NT2/D1 (cell line): ENCODE data around the gene GFRA4.

Experiments used
- DNase-seq: peaks from one replicate; pipeline ENCODE4 v3.0.0-alpha.2; 2011; ENCODE audit warnings: low read depth, low spot score
- H3K27me3 ChIP-seq: 2 replicates; pipeline ENCODE4 v1.6.0; 2011; ENCODE audit warnings: mild to moderate bottlenecking; ENCODE audit not compliant: insufficient read length, insufficient read depth
- H3K36me3 ChIP-seq: 2 replicates; pipeline ENCODE4 v1.6.1; 2011; ENCODE audit warnings: mild to moderate bottlenecking, low read length, mixed read lengths; ENCODE audit not compliant: insufficient read depth, insufficient read length
- H3K4me1 ChIP-seq: 2 replicates; pipeline ENCODE4 v1.5.1; 2011; ENCODE audit not compliant: insufficient read depth, insufficient read length
- H3K4me3 ChIP-seq: 2 replicates; pipeline ENCODE4 v1.5.1; 2011; ENCODE audit warnings: low read depth; ENCODE audit not compliant: insufficient read length
- H3K9ac ChIP-seq: 2 replicates; pipeline ENCODE4 v1.6.0; 2011; ENCODE audit warnings: low read depth; ENCODE audit not compliant: insufficient read length
- H3K9me3 ChIP-seq: 2 replicates; pipeline ENCODE4 v1.5.1; 2011; ENCODE audit warnings: mild to moderate bottlenecking, low read length; ENCODE audit not compliant: insufficient read depth
- SUZ12 ChIP-seq: IDR thresholded peaks from 2 replicates; pipeline ENCODE4 v1.6.1; 2011; ENCODE audit not compliant: insufficient read length, insufficient read depth; ENCODE audit errors: extremely low read depth
- YY1 ChIP-seq: IDR thresholded peaks from 2 replicates; pipeline ENCODE4 v1.6.1; 2011; ENCODE audit not compliant: insufficient read length, insufficient read depth
- ZNF274 ChIP-seq: IDR thresholded peaks from 2 replicates; pipeline ENCODE4 v1.6.1; 2011; ENCODE audit warnings: mild to moderate bottlenecking, low read depth, low read length

The GFRA4 gene

DNA sequence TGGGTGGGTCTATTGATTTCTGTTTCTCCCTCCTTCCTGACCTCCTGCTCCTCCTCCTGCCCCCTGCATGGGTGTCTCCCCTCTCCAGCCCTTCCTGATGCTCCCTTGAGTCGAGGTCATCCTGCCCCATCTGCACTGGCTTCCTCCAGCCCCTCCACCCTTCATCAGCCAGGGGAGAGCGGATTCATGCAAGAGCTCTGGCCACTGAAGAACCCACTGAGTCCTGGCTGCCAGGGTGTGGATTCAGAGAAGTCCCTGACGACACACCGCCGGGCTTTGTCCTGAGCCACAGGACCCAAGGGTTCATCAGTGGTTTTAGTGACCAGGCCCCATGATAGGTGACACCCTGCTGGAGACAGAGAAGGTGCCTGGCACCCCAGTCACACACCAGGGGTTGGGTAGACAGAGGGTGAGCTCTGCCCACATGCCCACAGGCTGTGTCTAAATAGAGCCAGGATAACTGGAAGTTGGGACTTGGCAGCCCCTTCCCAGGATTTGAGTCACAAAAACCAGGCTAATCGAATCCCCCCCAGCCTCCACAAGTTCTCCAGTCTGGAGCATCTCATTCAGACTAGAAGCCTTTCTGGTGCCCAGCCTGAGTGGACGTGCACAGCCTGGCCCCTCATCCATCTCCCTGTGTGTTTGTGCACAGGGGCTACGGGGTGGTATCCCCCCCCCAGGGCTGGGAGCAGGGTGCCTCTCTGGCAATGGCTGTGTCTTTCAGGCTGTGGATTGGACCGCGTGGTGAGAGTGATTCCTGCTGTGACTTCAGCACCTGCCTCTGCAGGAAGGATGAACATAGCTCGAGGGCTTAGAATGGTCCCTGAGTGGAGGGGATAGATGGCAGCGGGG, 1.2 kb downstream of the GFRA4 start:
- H3K36me3 ChIP-seq = no peaks in the 10 kb centered on the region
- no peak for DNase-seq
- H3K27me3 ChIP-seq = no peaks in the 10 kb centered on the region
- H3K4me1 ChIP-seq = peaks cover 3% of the 10 kb centered on the region
- peaks cover 16% of the 10 kb centered on the region; the same call in 1 of the 2 replicates for H3K9me3 ChIP-seq
- H3K9ac ChIP-seq = no peak overlapping the region
- TF ChIP-seq ZNF274 (no peak), YY1 (no peak), SUZ12 (no peak)
- no peak overlapping the region for H3K4me3 ChIP-seq

DNA sequence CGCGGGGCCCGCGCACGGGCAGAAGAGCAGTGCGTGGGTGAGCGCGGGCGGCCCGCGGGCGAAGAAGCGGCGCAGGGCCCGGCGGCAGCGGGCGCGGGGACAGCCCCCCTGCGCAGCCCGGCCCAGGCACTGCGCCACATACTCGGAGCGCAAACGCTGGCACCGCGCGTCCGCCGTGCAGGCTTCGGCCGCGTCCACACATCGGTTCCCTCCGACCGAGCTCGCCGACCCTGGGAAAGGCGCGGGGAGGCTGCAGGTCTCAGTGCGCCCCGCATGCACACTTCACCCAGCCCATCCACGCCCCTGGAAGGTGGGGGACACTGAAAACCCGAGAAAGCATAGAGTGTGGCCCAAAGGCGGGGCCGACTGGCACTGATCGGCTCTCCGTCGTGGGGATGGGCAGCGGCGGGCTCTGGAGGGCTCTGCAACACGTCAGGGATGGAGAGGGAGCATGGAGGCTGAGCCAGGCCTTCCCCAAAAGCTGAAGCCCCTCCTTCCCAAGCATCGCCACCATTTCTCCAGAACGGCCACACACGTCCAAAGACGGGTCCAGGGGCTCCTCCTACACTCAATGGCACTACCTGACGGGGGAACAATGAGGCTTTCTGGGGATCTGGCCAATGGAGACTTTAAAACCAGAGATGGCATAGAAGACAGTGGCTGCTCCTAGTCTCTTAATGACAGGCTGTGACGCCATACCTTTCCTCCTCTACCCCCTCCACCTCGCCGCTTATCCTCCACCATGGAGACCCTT, 2.0 kb downstream of the GFRA4 start:
- Histone ChIP-seq H3K4me3 (no peak overlapping the region), H3K9ac (no peak overlapping the region), H3K27me3 (no peaks in the 10 kb centered on the region), H3K4me1 (peaks cover 3% of the 10 kb centered on the region), H3K9me3 (peaks cover 16% of the 10 kb centered on the region; the same call in 1 of the 2 replicates), H3K36me3 (no peaks in the 10 kb centered on the region)
- TF ChIP-seq YY1 (no peak), SUZ12 (no peak), ZNF274 (no peak)
- DNase-seq = no peak

DNA sequence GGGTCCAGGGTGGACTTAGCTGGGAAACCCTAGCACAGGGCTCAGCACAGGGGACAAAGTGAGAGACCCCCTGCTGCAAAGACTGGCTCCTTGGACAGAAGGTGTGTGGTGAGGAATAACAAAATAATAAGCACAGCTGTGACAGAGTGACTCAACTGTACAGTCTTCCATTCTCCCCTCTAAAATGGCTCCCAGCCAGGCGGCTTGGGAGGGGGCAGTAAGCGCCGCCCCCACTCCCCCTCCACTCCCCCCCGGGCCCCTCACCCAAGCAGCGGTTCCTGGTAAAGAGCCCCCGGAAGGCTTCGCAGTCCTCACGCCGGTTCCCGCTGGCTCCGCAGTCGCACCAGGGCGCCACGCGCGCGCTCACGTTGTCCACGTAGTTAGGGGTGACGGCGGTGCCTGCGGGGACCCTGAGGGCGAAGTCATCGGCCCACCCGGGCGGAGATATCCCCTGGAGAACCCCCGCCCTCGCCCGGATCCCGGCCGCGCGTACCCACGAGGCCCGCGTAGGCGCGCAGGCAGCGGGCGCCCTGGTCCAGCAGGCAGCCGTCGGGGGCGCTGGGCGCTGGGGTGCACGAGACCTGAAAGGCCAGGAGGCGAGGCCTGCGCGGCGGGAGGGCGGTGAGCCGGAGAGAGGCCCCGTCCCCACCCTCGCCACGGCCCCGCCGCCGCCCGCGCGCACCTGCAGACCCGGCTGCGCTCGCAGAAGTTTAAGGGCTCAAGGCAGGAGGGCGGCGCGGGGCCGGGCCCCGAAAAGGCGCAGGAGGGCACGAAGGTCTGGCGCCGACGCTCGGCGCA, 2.7 kb downstream of the GFRA4 start:
- TF ChIP-seq ZNF274 (no peak), SUZ12 (no peak), YY1 (no peak)
- DNase-seq = no peak
- Histone ChIP-seq H3K4me3 (no peak overlapping the region), H3K4me1 (peaks cover 3% of the 10 kb centered on the region), H3K9ac (no peak overlapping the region), H3K9me3 (peaks cover 16% of the 10 kb centered on the region; the same call in 1 of the 2 replicates), H3K36me3 (no peaks in the 10 kb centered on the region), H3K27me3 (no peaks in the 10 kb centered on the region)

DNA sequence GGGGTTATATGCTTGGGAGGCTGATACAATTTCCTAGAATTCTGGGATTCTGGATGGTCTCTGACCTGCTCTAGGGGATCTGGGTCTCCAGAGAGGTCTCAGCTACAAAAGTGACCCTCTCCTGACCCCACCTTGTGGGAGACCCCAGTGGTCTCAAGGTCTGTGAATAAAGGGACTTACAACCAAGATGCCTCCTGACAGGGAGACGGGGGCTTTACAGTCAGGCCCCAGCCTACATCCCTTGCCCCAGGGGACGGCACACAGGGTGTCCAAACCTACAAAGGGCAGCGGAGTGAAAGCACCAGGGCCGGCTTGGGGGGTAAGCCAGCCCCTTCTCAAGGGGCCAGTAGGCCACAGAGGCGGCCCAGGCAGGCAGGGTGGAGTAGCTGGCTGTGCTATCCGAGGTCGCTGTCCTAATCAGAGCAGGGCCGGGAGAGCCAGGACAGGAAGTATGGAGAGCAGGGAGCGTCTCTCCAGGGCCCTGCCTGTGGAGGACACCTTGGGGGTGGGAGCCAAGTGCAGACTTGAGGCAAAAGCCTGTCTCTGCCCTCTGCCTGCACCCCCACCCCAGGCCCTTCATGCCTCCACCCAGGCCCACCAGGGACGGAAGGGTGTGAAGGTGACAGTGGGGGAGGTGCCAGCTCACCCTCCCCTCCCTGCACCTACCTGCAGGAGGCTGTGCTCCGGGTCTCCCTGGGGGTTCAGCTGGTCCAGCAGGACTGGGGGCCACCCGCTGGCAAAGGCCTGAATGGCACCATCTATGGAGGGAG, 3.5 kb downstream of the GFRA4 start:
- Histone ChIP-seq H3K9me3 (peaks cover 16% of the 10 kb centered on the region; the same call in 1 of the 2 replicates), H3K36me3 (no peaks in the 10 kb centered on the region), H3K4me3 (no peak overlapping the region), H3K27me3 (no peaks in the 10 kb centered on the region), H3K9ac (no peak overlapping the region), H3K4me1 (peaks cover 3% of the 10 kb centered on the region)
- TF ChIP-seq YY1 (no peak), ZNF274 (no peak), SUZ12 (no peak)
- no peak for DNase-seq

DNA sequence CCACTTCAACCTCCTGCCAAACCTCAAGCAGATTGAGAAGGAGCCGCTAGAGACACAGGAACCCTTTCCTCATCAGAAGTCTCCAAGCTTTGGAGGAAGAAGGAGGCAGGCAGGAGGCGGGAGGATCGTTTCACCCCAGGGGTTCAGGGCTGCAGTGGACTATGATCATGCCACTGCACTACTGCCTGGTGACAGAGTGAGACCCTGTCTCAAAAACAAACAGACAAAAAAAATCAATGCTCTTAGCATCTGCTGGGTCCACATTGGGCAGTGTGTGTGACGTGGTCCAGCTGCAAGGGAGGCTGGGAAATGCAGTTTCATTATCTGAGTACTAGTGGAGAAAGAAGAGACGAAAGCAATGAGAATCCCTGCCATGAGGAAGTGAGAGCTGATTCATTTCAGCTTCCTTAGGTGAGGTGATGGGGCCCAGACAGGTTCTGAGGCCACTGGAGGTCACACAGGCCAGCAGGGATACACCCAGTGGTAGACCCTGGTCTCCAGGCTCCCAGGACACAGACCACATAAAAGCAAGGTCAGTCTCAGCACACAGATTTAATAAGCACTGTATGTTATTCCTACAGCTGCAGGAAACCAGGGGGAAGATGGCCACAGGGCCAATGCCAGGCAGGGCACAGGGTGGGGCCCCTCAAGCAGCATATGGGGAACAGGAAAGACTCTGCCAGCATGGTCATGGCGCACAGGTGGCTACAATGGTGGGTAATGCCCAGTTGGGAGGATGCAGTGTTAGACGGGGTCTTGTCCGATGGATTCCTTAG, 4.3 kb downstream of the GFRA4 start:
- Histone ChIP-seq H3K9ac (no peak overlapping the region), H3K4me1 (peaks cover 3% of the 10 kb centered on the region), H3K27me3 (no peaks in the 10 kb centered on the region), H3K4me3 (no peak overlapping the region), H3K36me3 (no peaks in the 10 kb centered on the region), H3K9me3 (peaks cover 16% of the 10 kb centered on the region; the same call in 1 of the 2 replicates)
- TF ChIP-seq YY1 = no peak
- no peak for TF ChIP-seq SUZ12
- TF ChIP-seq ZNF274 = no peak
- DNase-seq = no peak
